Neural cell (in vitro differentiated cells): ENCODE results near the gene DCBLD2.

Experiments
- EP300 ChIP-seq: fragments of 450-650 bp; conservative IDR thresholded peaks from 2 replicates; pipeline ENCODE4 v1.6.1; 2014; ENCODE audit warnings: antibody characterized with exemption, mild to moderate bottlenecking, moderate library complexity; ENCODE audit not compliant: poor library complexity, severe bottlenecking
- EZH2 ChIP-seq: fragments of 200-600, 300-800 bp; shearing (Covaris generic), sonication (generic); IDR thresholded peaks from 2 replicates; pipeline ENCODE4 v1.6.1; 2014; ENCODE audit warnings: antibody characterized with exemption, low read length, borderline replicate concordance, mild to moderate bottlenecking; ENCODE audit not compliant: insufficient read depth, poor library complexity, severe bottlenecking
- POLR2AphosphoS5 ChIP-seq: IDR thresholded peaks from 2 replicates; pipeline ENCODE4 v1.6.1; 2012
- RAD21 ChIP-seq: fragments of 450-650 bp; conservative IDR thresholded peaks from 2 replicates; pipeline ENCODE4 v1.6.1; 2014; ENCODE audit warnings: antibody characterized with exemption, mild to moderate bottlenecking, moderate library complexity
- SMC3 ChIP-seq: fragments of 450-650 bp; conservative IDR thresholded peaks from 2 replicates; pipeline ENCODE4 v1.6.1; 2014; ENCODE audit warnings: antibody characterized with exemption, mild to moderate bottlenecking, moderate library complexity; ENCODE audit not compliant: poor library complexity
- TAF1 ChIP-seq: IDR thresholded peaks from 2 replicates; pipeline ENCODE4 v1.6.1; 2012; ENCODE audit warnings: low read depth
- TF ChIP-seq, protein P1 (sequence below): fragments of 450-650 bp; IDR thresholded peaks from 2 replicates; pipeline ENCODE4 v1.5.1; 2014; ENCODE audit warnings: antibody characterized with exemption, mild to moderate bottlenecking, moderate library complexity; ENCODE audit not compliant: poor library complexity, severe bottlenecking
- TF ChIP-seq, protein P2 (sequence below): IDR thresholded peaks from 2 replicates; pipeline ENCODE4 v1.6.1; 2012; ENCODE audit warnings: borderline replicate concordance

DNA sequence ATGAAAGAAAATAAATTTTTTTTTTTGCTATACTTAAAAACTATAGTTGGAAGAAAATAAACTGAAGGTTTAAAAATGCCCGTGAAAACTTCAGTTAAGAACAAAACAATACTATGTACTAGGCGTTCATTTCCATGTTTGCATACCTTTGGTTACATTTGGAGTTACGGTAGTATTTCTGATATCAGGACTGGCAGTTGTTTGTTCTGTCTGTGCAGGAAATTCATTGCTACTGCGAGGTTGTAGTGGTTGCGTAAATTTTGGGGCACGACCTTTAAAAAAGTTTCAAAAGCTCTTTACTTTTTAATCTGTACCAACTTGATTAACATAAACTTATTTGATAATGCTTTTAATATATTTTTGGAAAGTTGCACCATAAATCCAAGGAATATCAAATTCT, 90.4 kb downstream of the DCBLD2 start:
- no peak for TF ChIP-seq EP300
- no peak for TF ChIP-seq POLR2AphosphoS5
- TF ChIP-seq RAD21, result no peak
- TF ChIP-seq, protein P1, sequence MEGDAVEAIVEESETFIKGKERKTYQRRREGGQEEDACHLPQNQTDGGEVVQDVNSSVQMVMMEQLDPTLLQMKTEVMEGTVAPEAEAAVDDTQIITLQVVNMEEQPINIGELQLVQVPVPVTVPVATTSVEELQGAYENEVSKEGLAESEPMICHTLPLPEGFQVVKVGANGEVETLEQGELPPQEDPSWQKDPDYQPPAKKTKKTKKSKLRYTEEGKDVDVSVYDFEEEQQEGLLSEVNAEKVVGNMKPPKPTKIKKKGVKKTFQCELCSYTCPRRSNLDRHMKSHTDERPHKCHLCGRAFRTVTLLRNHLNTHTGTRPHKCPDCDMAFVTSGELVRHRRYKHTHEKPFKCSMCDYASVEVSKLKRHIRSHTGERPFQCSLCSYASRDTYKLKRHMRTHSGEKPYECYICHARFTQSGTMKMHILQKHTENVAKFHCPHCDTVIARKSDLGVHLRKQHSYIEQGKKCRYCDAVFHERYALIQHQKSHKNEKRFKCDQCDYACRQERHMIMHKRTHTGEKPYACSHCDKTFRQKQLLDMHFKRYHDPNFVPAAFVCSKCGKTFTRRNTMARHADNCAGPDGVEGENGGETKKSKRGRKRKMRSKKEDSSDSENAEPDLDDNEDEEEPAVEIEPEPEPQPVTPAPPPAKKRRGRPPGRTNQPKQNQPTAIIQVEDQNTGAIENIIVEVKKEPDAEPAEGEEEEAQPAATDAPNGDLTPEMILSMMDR, result no peak
- no peak for TF ChIP-seq EZH2
- TF ChIP-seq SMC3, result no peak
- TF ChIP-seq, protein P2, sequence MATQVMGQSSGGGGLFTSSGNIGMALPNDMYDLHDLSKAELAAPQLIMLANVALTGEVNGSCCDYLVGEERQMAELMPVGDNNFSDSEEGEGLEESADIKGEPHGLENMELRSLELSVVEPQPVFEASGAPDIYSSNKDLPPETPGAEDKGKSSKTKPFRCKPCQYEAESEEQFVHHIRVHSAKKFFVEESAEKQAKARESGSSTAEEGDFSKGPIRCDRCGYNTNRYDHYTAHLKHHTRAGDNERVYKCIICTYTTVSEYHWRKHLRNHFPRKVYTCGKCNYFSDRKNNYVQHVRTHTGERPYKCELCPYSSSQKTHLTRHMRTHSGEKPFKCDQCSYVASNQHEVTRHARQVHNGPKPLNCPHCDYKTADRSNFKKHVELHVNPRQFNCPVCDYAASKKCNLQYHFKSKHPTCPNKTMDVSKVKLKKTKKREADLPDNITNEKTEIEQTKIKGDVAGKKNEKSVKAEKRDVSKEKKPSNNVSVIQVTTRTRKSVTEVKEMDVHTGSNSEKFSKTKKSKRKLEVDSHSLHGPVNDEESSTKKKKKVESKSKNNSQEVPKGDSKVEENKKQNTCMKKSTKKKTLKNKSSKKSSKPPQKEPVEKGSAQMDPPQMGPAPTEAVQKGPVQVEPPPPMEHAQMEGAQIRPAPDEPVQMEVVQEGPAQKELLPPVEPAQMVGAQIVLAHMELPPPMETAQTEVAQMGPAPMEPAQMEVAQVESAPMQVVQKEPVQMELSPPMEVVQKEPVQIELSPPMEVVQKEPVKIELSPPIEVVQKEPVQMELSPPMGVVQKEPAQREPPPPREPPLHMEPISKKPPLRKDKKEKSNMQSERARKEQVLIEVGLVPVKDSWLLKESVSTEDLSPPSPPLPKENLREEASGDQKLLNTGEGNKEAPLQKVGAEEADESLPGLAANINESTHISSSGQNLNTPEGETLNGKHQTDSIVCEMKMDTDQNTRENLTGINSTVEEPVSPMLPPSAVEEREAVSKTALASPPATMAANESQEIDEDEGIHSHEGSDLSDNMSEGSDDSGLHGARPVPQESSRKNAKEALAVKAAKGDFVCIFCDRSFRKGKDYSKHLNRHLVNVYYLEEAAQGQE, result no peak
- no peak for TF ChIP-seq TAF1
